A673 (cell line): Measurements from ENCODE around the gene BOK. TPM values are rescaled to one million over a fixed set of nuclear protein-coding genes. Genes with fewer than 3 reads are reported as not detected.
"Not testable (repeated sequence)": the region's sequence is repeated elsewhere in the genome, so short reads cannot be mapped to it uniquely, and the experiment has no call there.

Experiments
- BruUV-seq: library from RNA; stranded (reverse); fragments of 400-500 nt; replicated peaks from 2 replicates; lab custom pipeline; 2021; lab: Mats Ljungman, UMichigan
- CTCF ChIA-PET: fragments of 300-600 bp; sonication (Branson Sonifier 250); formaldehyde crosslinking; loops from one replicate; lab custom pipeline; 2022; ENCODE audit warnings: antibody characterized with exemption; lab: Charles Lee
- POLR2A ChIA-PET: fragments of 300-600 bp; sonication (Branson Sonifier 250); formaldehyde crosslinking; loops from one replicate; lab custom pipeline; 2022; ENCODE audit warnings: antibody characterized with exemption; ENCODE audit not compliant: low non-redundant PET; lab: Charles Lee
- DNase-seq: peaks from one replicate; pipeline ENCODE4 v3.0.0-alpha.2; 2015; ENCODE audit warnings: low spot score
- H3K27ac ChIP-seq: fragments of 200-600 bp; sonication (generic); 2 replicates; pipeline ENCODE4 v1.5.1; 2016; ENCODE audit warnings: mixed run types, low read depth, mild to moderate bottlenecking, mixed read lengths, antibody characterized with exemption, low read length; ENCODE audit not compliant: poor library complexity, severe bottlenecking
- H3K27me3 ChIP-seq: fragments of 200-600 bp; sonication (generic); replicated peaks from 2 replicates; pipeline ENCODE4 v1.6.1; 2017; ENCODE audit warnings: mixed run types, low read depth, mild to moderate bottlenecking, mixed read lengths, antibody characterized with exemption, low read length; ENCODE audit not compliant: insufficient read depth, poor library complexity
- H3K36me3 ChIP-seq: fragments of 200-600 bp; sonication (generic); 2 replicates; pipeline ENCODE4 v1.6.1; 2016; ENCODE audit warnings: mixed run types, mild to moderate bottlenecking, mixed read lengths, antibody characterized with exemption, low read length; ENCODE audit not compliant: insufficient read depth, poor library complexity, severe bottlenecking
- H3K4me1 ChIP-seq: fragments of 200-600 bp; sonication (generic); 2 replicates; pipeline ENCODE4 v1.6.1; 2017; ENCODE audit warnings: mixed run types, mild to moderate bottlenecking, mixed read lengths, antibody characterized with exemption, low read length; ENCODE audit not compliant: insufficient read depth, poor library complexity, severe bottlenecking
- H3K4me3 ChIP-seq: fragments of 200-600 bp; sonication (generic); 2 replicates; pipeline ENCODE4 v1.5.1; 2016; ENCODE audit warnings: low read depth, mixed run types, mild to moderate bottlenecking, mixed read lengths, low read length; ENCODE audit not compliant: poor library complexity, severe bottlenecking
- H3K9me3 ChIP-seq: fragments of 200-600 bp; sonication (generic); 2 replicates; pipeline ENCODE4 v1.6.1; 2016; ENCODE audit warnings: mixed run types, low read depth, mild to moderate bottlenecking, mixed read lengths, antibody characterized with exemption, low read length; ENCODE audit not compliant: poor library complexity, severe bottlenecking
- EZH2 ChIP-seq: fragments of 200-600 bp; sonication (generic); IDR thresholded peaks from 2 replicates; pipeline ENCODE4 v1.6.1; 2017; ENCODE audit warnings: borderline replicate concordance, low read depth, mild to moderate bottlenecking, mixed read lengths, antibody characterized with exemption, low read length; ENCODE audit not compliant: poor library complexity, severe bottlenecking
- intact Hi-C: fragments of 100-400 bp; cut with micrococcal nuclease; formaldehyde crosslinking; loops from one replicate; pipeline ENCODE4 v1.10.0; 2022; ENCODE audit not compliant: unreplicated experiment
- total RNA-seq: library from RNA; stranded (reverse); gene quantifications from 2 replicates; pipeline ENCODE4 v1.2.3, GENCODE V29; 2021
- TF ChIP-seq, protein P1 (sequence below): fragments of 300-800, 200-600 bp; sonication (generic); conservative IDR thresholded peaks from 2 replicates; pipeline ENCODE4 v1.5.1; 2017; ENCODE audit warnings: low read depth, mild to moderate bottlenecking, antibody characterized with exemption, low read length, moderate library complexity, mixed read lengths

The BOK gene
- total RNA-seq, 1 experiment from 2014 or later, result 2.7 TPM

DNA sequence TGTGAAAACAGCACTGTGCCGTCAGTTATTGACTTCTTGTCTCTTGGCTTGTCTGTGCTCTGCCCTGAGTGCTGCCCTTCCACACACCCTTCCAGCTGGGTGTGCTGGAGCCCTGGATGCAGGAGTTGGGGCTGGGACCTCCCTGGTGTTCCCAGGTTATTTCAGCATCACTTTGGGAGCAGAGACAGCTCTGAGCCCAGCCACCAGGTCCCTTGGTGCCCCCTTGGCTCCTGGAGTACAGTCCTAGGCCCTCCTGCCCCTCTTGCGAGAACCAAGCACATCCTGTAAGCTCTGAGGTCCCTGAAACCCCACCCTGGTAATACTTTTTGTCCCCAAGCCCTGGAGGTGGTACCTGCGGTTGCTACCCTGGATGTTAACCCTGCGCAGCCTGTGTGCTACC is 24.3 kb downstream of the BOK start:
- Histone ChIP-seq H3K27ac (no peak overlapping the region), H3K27me3 (no peaks in the 10 kb centered on the region), H3K9me3 (peaks cover 22% of the 10 kb centered on the region), H3K4me3 (no peak overlapping the region), H3K36me3 (peaks cover 40% of the 10 kb centered on the region), H3K4me1 (peaks cover 3% of the 10 kb centered on the region)
- BruUV-seq, result no TSS peak
- intact Hi-C loops, result no loop called here
- TF ChIP-seq EZH2, result no peak
- TF ChIP-seq, protein P1, sequence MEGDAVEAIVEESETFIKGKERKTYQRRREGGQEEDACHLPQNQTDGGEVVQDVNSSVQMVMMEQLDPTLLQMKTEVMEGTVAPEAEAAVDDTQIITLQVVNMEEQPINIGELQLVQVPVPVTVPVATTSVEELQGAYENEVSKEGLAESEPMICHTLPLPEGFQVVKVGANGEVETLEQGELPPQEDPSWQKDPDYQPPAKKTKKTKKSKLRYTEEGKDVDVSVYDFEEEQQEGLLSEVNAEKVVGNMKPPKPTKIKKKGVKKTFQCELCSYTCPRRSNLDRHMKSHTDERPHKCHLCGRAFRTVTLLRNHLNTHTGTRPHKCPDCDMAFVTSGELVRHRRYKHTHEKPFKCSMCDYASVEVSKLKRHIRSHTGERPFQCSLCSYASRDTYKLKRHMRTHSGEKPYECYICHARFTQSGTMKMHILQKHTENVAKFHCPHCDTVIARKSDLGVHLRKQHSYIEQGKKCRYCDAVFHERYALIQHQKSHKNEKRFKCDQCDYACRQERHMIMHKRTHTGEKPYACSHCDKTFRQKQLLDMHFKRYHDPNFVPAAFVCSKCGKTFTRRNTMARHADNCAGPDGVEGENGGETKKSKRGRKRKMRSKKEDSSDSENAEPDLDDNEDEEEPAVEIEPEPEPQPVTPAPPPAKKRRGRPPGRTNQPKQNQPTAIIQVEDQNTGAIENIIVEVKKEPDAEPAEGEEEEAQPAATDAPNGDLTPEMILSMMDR, result no peak
- no peak for DNase-seq
- CTCF ChIA-PET, result no interaction called here
- POLR2A ChIA-PET, result no interaction called here

DNA sequence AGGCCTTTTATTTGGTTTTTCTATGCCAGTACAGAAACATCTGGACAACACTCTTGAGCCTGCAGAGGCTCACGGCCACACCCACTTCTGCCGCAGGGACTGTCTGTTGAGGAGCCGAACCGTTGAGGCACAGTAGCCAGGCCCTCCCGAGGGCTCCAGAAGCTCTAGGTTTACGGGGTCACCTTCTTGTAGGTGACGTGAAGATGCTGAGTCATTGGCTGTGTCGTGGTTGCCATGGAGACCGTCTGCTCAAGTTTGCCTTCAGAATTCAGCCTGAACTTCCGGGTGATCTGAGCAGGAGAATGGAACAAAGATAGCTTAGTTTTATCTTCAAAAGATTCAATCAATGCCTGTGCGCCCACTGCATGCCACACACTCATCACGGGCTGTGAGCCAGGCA is 25.9 kb downstream of the BOK start:
- BruUV-seq, result no TSS peak
- ChIA-PET POLR2A (no interaction called here), CTCF (no interaction called here)
- H3K27ac ChIP-seq, result peak overlapping the region; percentile 5
- no peak for DNase-seq
- no peaks in the 10 kb centered on the region for H3K27me3 ChIP-seq
- no peak overlapping the region for H3K4me3 ChIP-seq
- H3K36me3 ChIP-seq, result peaks cover 49% of the 10 kb centered on the region
- peaks cover 29% of the 10 kb centered on the region for H3K9me3 ChIP-seq
- TF ChIP-seq, protein P1, result no peak
- no peak for TF ChIP-seq EZH2
- no peaks in the 10 kb centered on the region for H3K4me1 ChIP-seq
- intact Hi-C loops, result no loop called here

DNA sequence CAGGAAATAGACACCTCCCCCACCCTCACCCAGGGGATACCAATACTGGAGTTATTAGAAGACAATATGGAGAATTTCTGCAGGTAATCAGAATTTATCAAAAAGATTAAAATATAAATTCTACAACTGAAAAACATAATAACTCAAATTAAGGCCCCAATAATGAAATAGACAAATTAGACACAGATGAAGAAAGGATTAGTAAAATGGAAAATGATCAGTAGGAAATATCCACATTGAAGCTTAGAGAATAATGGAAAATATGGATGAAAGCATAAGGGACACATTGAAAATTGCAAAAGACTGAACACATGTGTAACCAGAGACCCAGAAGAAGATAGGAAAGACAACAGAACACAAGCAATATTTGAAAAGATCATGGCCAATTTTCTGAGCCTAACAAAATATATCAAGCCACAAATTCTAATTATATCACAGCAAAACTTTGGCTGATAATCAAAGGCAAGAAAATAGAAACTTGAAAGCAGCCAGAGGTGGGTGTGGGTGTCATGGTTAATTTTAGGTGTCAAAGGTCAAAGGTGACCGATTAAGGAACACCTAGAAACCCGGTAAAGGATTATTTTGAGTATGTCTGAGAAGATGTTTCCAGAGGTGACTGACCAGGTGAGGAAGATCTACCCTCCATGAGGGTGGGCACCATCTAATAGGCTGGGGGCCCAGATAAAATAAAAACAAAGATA is 28.2 kb downstream of the BOK start:
- intact Hi-C loops, result no loop called here
- Histone ChIP-seq H3K4me3 (no peak overlapping the region), H3K36me3 (peaks cover 49% of the 10 kb centered on the region), H3K9me3 (peaks cover 29% of the 10 kb centered on the region), H3K27ac (no peak overlapping the region), H3K27me3 (no peaks in the 10 kb centered on the region), H3K4me1 (no peaks in the 10 kb centered on the region)
- ChIA-PET CTCF (no interaction called here), POLR2A (interaction anchor here (0.7 kb wide), 1 partner anchor 19 kb away, joined by 11 read pairs; no protein-coding TSS in a partner anchor)
- no TSS peak for BruUV-seq
- TF ChIP-seq, protein P1, result no peak
- no peak for TF ChIP-seq EZH2
- no peak for DNase-seq

DNA sequence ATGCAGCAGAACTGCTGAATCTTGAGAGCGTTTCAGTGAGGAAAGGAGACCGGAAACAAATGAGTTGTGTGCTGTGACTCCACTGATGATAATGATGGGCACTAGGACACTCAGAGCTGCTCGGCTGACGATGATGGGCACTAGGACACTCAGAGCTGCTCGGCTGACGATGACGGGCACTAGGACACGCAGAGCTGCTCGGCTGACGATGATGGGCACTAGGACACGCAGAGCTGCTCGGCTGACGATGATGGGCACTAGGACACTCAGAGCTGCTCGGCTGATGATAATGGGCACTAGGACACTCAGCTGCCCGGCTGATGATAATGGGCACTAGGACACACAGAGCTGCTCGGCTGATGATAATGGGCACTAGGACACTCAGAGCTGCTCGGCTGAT is 31.3 kb downstream of the BOK start:
- DNase-seq, H3K4me3 ChIP-seq, CTCF ChIA-PET, intact Hi-C loops, H3K4me1 ChIP-seq, POLR2A ChIA-PET, BruUV-seq, H3K27ac ChIP-seq, H3K27me3 ChIP-seq: not testable (repeated sequence)
- H3K36me3 ChIP-seq, result peaks cover 33% of the 10 kb centered on the region
- peaks cover 25% of the 10 kb centered on the region for H3K9me3 ChIP-seq

GRCh38 chr2:241590496-241591455 is 32.2 kb downstream of the BOK start:
- DNase-seq, H3K27ac ChIP-seq, H3K27me3 ChIP-seq, POLR2A ChIA-PET, CTCF ChIA-PET, H3K4me1 ChIP-seq, H3K4me3 ChIP-seq, intact Hi-C loops, BruUV-seq: not testable (repeated sequence)
- peaks cover 25% of the 10 kb centered on the region for H3K9me3 ChIP-seq
- peaks cover 28% of the 10 kb centered on the region for H3K36me3 ChIP-seq
